Measurements from ENCODE around the gene IFITM5. TPM values are rescaled to one million over a fixed set of nuclear protein-coding genes. Genes with fewer than 3 reads are reported as not detected.

The IFITM5 gene
- total RNA-seq, 4 donors from 2014 or later: not detected

DNA sequence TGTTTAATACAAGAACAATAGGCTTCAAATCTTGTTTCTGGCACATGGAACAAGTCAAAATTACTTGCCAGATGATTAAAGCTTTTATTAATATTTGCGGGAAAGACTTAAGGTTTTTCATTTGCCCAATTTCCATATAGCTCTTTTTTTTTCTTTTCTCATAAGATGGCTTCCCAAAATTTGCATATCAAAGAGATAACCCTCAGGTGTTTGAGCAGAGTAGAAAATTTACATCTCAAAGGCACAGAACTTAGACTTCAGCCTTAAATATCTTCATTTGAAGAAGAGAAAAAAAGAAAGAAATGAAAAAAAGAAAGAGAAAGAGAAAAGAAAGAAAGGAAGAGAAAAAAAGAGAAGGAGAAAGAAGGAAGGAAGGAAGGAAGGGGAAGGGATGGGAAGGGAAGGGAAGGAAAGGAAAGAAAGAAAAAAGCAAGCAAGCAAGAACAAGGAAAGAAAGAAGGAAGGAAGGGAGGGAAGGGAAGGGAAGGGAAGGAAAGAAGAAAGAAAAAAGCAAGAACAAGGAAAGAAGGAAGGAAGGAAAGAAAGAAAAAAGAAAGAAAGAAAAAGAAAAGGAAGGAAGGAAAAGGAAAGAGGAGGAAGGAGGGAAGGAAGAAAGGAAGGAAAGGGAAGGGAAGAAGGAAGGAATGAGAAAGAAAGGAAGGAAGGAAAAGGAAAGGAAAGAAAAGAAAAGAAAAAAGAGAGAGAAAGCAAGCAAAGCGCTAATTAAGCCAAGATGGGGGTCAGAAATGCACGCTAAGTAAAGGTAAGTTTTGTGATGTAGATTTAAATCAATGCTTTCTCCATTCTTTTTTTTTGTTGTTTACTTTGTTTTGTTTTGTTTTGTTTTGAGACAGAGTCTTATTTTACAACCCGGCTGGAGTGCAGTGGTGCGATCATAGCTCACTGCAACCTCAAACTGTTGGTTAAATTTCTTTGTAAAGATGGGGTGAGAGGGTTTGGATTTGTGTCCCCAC lies 41.5 kb upstream of the IFITM5 start:
- TF ChIP-seq POLR2A (IDR thresholded peaks at IDR 0.05): no peak
- TF ChIP-seq, protein P1, sequence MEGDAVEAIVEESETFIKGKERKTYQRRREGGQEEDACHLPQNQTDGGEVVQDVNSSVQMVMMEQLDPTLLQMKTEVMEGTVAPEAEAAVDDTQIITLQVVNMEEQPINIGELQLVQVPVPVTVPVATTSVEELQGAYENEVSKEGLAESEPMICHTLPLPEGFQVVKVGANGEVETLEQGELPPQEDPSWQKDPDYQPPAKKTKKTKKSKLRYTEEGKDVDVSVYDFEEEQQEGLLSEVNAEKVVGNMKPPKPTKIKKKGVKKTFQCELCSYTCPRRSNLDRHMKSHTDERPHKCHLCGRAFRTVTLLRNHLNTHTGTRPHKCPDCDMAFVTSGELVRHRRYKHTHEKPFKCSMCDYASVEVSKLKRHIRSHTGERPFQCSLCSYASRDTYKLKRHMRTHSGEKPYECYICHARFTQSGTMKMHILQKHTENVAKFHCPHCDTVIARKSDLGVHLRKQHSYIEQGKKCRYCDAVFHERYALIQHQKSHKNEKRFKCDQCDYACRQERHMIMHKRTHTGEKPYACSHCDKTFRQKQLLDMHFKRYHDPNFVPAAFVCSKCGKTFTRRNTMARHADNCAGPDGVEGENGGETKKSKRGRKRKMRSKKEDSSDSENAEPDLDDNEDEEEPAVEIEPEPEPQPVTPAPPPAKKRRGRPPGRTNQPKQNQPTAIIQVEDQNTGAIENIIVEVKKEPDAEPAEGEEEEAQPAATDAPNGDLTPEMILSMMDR (IDR thresholded peaks at IDR 0.05): no peak
- WGBS, 2 donors: 62 to 64% methylated on average over 5 of the region's 5 CpGs
- Histone ChIP-seq H3K27ac (no peak overlapping the region), H3K4me3 (replicated peaks in 1 of 3) (no peak overlapping the region), H3K36me3 (no peaks in the 10 kb centered on the region), H3K4me1 (peaks cover 0 to 4% of the 10 kb centered on the region in 2 donors), H3K9me3 (no peaks in the 10 kb centered on the region), H3K27me3 (no peaks in the 10 kb centered on the region)
- intact Hi-C loops (cut with DNase I): no loop called here
- no peak for DNase-seq

DNA sequence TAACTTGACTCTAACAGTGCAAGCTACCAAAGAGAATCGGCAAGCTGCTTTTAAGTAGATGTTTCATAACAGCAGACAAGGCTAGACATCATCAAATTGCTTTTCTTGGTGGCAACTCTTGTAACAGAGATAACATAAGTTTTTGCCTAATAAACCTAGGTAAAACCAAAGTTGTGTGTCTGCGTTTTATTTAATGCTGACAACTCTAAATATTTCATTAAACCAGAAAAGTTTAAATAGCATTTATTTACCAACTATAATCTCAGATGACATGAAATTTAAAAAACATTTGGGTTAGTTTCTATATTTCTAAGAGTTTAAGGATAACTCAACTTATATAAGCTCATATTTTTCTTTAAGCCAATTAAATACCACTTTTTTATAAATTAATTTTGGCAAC lies 40.6 kb upstream of the IFITM5 start:
- Histone ChIP-seq H3K4me1 (peaks cover 0 to 11% of the 10 kb centered on the region in 2 donors), H3K36me3 (no peaks in the 10 kb centered on the region), H3K9me3 (no peaks in the 10 kb centered on the region), H3K27me3 (no peaks in the 10 kb centered on the region), H3K27ac (no peak overlapping the region), H3K4me3 (replicated peaks in 1 of 3) (no peak overlapping the region)
- DNase-seq: no peak
- intact Hi-C loops (cut with DNase I): no loop called here
- no peak for TF ChIP-seq POLR2A (IDR thresholded peaks at IDR 0.05)
- TF ChIP-seq, protein P1 (IDR thresholded peaks at IDR 0.05): no peak
- 92 to 94% methylated on average over 2 of the region's 2 CpGs for WGBS, 2 donors

DNA sequence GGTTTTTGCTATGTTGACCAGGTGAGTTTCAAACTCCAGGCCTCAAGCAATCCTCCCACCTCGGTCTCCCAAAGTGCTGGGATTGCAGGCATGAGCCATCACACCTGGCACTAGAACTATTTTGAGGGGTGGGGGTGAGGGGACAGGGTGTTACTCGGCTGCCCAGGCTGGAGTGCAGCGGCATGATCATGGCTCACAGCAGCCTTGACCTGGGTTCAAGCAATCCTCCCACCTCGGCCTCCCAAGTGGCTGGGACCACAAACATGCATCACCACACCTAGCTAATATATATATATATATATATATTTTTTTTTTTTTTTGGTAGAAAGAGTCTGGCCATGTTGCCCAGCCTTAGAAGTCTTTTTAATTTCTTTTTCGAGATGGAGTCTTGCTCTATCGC lies 38.4 kb upstream of the IFITM5 start:
- H3K27ac ChIP-seq: no peak overlapping the region
- H3K9me3 ChIP-seq: no peaks in the 10 kb centered on the region
- intact Hi-C loops (cut with DNase I): no loop called here
- no peak overlapping the region for H3K4me3 ChIP-seq (replicated peaks in 1 of 3)
- no peaks in the 10 kb centered on the region for H3K36me3 ChIP-seq
- no peaks in the 10 kb centered on the region for H3K27me3 ChIP-seq
- peaks cover 0 to 11% of the 10 kb centered on the region in 2 donors for H3K4me1 ChIP-seq
- DNase-seq: no peak
- TF ChIP-seq POLR2A (IDR thresholded peaks at IDR 0.05): no peak
- TF ChIP-seq, protein P1 (IDR thresholded peaks at IDR 0.05): no peak
- 95 to 99% methylated on average over 6 of the region's 6 CpGs for WGBS, 2 donors

DNA sequence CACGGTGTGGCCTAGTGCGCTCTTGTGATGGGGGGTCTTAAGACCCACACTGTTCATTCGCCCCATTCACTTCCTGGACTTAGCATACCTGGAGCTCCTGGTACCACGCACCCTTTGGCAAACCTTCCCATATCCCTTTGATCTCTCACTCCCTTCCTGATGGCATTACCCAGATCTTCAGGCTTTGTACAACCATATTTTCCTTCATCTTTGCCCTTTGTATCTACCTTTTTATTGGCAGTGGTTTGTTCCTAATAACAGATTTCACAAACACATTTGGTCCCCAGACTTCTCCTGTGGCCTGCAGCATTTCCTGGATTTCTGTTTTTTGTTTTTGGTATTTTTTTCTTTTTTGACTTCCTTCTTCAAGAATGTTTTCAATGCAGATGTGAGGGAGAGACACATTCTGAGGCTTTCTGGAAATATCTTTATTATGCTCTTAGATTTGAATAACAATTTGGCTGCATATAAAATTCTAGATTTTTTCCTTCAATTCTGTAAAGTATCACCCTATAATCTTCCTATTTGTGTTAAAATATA lies 37.4 kb upstream of the IFITM5 start:
- Histone ChIP-seq H3K27me3 (no peaks in the 10 kb centered on the region), H3K9me3 (no peaks in the 10 kb centered on the region), H3K27ac (peak overlapping the region in 2 of 3 donors; percentile 52 to 63), H3K4me3 (replicated peaks in 1 of 3) (no peak overlapping the region), H3K4me1 (peaks cover 0 to 11% of the 10 kb centered on the region in 2 donors), H3K36me3 (no peaks in the 10 kb centered on the region)
- WGBS, 2 donors: 72 to 89% methylated on average over 4 of the region's 4 CpGs
- DNase-seq: no peak
- intact Hi-C loops (cut with DNase I): no loop called here
- TF ChIP-seq, protein P1 (IDR thresholded peaks at IDR 0.05): no peak
- no peak for TF ChIP-seq POLR2A (IDR thresholded peaks at IDR 0.05)

Measured in thyroid gland (tissue), 4 donors.